HUDEP-2 (cell line): ENCODE results near the gene PTPRD.
"Not testable (repeated sequence)": the region's sequence is repeated elsewhere in the genome, so short reads cannot be mapped to it uniquely, and the experiment has no call there.

Experiments
- DNase-seq, 76 experiments: peaks; one replicate each; lab custom pipeline; 2025; ENCODE audit not compliant: unreplicated experiment in 76 of 76; lab: John Stamatoyannopoulos, UW

The PTPRD gene

DNA sequence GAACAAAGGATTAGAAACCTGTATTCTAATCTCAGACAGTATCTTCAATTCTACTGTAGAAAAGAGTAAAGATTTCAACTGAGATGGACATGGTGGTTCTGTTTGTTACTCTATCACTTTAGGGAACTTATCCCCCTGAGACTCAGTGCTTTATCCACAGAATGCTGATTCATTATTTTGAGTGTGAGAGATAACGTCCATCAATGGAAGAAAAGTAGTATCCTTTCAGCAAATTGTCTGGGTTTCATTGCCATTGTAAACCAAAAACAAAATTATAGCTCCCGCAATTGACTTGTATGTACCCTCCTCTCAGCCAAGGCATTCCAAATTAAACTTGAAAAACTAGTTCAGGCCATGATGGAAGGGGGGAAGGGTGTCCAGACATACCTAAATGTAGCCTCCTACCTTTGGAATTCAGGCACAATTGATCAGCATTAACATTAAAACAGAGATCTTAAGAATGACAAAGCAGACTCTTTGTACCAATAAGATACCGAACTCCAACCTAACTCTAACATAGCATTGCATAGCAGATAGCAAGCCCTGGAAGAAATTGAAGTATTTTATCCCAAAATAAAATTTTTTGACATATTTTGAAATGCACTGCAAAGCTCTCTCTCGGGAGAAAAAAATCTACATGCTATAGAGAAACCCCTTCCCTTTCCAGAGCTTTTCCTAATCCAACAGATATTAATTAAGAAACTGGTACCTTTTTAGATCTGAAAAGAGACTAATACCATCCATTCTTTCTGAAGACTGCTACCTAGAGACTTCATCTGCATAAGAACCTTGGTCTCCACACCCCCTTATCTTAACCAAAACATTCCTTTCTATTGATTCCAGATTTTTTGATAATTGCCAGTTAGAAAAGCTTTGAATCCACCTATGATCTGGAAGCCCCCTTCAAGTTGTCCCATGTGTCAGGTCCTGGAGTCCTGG, 1055.7 kb downstream of the PTPRD start:
- no peak for DNase-seq

DNA sequence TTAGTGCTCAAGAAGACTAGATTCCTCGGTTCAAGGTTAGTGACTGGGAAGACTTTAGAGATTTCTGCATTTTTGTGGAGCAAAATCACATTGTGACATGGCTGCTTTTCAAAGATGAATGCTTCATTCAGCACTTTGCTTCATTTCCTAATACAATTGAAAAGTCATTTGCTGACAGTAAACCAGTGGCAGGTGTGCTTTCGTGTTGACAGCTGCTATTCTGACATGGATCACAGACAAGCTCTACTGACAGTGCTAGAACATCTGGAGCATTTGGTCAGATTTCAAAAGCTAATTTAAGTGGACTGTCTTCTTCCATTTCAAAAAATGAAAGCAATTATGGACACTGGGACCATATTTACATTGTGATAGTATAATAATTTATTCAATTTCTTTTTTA, 1060.1 kb downstream of the PTPRD start:
- DNase-seq, result no peak

DNA sequence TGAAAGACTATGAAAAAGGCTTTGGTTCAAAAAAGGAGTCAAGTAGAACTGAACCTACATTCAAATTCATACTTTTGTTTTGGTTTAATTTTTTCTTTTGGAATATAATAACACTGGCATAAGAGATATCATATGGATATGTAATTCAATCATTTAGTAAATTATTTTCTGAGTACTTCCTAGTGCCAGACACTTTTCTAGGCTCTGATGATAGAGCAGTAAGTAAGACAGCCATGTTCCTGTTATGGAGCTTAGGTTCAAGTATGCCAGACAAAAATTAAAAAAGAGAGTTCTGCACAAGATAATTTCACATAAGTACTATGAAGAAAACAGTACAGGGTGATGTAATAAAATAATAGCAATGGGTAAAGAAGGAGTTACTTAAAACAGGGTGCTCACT, 1074.0 kb downstream of the PTPRD start:
- no peak for DNase-seq

DNA sequence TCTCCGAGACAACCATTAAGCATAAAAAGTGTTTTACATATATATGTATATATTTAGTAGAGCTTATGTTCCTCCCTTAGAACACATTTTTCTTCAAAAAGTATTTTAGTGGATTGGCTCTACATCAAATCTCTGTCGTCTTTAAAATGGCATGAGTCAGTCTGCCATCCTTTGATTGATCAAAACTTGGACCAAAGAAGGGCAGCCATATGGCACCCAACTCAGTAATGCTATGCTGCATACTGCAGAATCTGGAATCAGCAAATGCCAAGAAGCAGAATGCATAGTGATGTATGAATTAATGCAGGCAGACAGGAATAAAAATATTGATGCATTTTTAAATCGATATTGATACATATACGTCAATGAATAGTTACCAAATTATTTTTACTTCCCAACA, 1074.4 kb downstream of the PTPRD start:
- no peak for DNase-seq

DNA sequence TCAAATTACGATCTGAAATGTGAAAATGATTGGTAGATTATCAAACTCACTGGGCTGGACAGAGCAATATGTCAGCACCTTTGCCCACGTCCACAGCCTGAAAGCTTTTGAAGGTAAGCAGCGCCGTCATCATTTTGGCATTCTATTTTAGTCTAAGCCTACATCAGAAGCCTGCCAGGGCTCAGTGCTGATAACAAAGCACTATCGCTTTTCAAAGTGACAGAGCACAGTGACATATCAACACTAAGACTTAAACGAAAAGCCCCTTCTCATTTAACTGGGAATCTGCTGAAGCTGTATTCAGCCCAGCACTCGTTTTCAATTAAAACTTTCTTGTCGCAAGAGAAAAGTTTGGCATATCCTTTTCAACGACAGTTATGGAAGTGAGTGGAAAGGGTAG, 1076.3 kb downstream of the PTPRD start:
- no peak for DNase-seq

DNA sequence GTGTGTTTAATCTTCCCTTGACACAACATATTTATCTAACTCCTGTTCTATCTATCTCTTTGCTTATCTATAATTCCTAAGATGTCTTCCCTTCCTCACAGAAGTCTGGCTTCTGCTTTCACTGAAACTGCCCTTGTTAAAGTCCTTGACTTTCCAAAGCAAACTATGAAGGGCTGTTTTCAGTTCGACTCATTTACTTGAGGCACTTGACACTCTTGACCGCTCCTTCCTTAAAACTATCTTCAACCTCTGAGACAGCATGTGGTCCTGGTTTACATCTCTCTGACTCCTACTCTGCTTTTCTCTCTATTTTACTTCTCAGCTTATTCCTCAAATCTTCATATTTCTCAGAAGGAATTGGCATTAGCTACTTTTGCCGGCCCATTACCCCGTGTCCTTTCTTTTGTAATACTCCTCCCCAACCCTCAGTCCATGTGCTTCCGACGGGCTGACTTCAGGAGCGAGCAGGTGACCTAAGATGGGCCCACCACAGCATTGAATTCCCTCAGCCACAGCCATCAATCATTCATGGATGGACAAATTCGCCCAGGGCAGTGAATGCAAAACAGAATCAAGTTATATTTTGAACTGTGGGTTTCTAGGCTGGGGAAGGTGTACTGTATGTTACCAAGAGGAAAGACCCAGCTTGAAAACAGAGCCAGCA, 1089.2 kb downstream of the PTPRD start:
- no peak for DNase-seq

DNA sequence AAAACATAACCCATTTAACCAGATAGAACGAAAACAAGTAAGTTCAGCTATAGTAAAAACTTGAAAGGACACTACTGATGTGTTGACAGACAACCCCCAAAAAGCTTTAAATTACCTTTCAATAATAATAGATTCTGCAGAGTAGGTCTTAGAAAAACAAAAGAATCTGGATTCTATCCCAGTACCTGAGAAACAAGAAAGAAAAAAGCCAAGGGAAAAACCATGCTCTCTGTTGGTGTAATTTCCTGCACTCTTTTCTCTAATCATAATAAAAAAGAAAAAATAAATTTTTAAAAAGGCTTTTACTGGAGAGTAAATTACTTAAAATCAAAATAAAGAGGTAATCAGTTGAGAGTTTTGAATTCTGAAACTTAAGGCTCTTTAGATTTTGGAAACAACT, 1090.4 kb downstream of the PTPRD start:
- DNase-seq, result no peak

DNA sequence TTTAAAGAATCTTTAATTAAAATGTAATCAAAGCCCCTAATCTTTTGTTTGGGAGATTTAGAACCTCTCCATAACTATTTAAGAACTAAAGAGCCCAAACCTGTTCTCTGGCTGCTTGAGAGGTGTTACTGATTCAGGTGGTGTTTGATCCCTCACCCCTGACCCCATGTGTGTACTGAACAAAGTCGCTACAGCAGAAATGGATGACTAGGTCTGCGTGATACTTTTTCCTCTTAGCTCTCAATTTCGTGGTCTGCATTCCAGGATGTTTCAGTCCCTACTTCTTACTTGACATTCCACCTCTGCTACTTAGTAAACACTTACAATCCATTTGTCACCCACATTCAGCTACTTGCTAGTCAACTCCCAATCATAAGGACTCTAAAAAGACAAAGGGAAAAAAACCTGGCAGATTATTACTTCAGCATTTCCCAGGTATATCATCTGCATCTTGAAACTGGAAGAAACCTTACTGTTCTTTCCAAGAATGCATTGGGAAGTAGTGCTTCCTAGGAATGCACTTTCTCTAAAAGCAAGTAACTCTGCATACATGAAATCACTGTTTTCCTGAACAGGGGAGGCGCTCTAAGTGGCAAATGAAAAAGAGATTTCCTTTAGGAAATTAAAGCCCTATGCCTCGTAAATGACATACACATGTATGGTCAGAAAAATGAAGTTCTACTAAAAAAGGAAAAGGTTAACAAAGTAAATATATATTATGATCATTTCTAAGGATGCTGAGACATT, 1091.6 kb downstream of the PTPRD start:
- DNase-seq, result no peak

DNA sequence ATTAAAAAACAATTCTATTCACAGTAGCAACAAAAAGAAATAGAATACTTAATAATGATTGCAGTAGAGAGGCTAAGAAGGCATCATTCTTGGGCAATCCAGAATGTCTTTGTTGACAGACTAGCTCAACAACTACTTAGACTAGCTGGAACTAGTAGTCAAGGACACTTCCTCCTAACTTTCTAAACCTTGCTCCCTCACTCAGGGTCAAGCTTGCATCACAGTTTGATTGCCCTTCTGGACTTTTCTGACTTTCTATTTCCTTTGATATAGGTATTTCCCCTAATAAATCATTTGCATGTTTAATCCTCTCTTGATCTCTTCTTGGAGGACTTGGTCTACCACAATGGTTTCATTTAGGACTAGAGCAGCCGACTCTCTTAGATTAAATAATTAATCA, 1107.9 kb downstream of the PTPRD start:
- DNase-seq, result no peak

DNA sequence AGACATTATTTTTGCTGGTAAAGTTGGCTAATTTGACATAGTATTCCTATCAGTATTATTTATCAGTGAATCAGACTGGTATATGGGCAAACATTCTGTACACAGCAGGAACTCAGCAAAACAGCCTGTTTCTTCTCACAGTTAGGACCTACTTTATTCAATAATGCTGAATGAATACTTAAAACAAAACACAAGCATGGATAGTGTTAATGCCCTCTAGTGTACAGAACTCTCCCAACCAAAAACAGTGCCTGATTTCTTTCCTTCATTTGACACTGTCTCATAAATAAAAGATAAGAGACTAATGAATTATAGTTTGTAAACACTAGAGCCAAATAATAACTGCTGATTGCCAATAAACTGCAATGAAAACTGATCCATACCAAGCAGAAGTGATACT, 1113.3 kb downstream of the PTPRD start:
- no peak for DNase-seq

DNA sequence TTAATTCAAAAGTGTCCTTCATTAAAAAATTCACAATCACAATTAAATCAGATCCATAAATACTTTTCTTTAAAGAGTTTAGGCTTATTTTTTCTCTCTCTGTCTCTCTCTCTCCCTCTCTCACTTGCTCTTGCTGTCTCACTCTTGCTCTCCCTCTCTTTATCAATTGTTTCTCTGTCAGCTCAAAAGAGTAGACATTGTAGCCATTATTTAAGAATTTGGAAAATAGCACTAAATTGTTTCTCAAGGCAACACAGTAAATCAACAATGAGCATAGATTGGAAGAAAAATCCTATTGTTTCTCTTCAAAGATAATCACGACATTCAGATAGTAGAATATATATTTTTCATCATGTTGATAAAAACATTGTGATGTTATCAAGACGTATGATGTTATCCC, 1114.0 kb downstream of the PTPRD start:
- no peak for DNase-seq

DNA sequence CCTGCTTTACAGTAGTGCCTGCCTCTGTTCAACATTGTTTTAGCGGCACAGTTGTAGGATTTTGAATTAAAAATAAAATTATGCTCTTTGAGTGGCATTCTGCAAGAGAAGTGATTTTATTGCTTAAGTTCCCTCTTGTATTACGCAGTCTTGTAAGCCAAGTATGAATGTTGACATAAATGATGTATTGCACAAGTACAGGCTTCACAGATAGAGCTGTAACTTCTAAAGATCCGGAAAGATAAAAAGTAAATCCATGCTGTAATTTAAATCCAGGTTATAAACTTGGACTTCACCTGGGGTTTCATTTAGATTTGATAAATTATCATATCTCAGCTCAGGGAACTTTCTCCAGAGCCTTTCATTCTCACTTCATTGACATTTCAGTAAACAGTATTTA, 1114.7 kb downstream of the PTPRD start:
- no peak for DNase-seq

DNA sequence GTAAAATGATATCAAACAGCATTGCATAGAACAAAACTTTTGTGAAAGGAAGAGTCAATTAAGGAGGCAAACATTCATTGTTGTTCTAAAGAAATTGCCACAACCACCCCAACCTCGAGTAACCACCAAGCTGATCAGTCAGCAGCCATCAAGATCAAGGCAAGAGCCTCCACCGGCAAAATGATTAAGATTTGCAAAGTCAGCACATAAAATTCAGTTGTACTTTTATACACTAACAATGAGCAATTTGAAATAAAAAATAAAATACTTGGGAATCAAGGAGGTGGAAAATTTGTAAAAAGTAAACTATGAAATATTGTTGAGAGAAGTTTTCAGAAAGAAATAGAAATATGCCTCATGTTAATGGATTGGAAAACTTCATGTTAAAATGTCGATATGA, 1118.5 kb downstream of the PTPRD start:
- DNase-seq, result no peak

DNA sequence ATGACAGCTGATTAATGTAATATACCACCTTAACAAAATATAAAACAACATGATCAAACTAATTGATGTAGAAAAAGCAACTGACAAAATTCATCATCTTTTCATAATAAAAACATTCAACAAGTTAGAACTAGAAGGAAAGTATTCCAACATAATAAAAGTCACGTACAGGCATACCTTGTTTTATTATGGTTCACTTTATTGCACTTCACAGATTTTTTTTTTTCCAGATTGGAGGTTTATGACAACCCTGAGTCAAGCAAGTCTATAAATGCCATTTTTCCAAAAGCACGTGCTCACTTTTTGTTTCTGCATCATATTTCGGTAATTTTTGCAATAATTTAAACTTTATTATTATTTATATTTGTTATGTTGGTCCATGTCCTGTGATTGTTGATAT, 1120.3 kb downstream of the PTPRD start:
- no peak for DNase-seq

DNA sequence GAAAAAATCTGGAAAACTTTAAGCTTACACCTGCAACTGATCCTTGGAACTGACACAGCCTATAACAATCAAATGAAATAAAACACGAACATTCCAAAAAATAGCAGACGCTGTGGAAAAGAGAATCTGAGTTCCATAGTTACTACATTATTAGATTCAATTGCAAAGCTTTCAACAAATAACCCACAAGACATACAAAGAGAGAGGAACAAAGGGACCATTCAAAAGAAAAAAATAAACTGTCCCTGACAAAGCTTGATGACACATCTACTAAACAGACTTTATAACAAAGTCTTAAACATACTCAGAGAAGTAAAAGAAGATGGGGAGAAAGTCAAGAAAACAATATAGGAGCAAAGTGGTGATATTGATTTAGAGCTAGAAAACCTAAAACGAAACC, 1123.6 kb downstream of the PTPRD start:
- no peak for DNase-seq

DNA sequence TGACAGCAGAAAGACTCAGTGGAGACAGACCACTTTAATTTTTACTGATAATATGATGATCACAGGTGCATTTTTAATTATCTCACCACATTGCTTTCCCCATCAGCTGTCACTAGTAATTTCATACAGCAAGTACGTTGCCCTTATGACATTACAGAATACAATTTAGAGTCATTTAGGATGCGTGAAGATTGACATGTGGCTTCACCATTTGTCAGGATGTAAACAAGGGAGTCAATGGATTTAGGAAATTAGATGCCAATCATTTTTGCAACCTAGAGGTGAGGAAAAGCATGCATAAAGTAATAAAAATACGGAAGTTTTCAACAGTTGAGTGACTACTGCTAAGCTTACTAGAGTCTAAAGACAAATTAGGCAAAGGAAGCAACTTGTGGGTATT, 1129.6 kb downstream of the PTPRD start:
- no peak for DNase-seq

DNA sequence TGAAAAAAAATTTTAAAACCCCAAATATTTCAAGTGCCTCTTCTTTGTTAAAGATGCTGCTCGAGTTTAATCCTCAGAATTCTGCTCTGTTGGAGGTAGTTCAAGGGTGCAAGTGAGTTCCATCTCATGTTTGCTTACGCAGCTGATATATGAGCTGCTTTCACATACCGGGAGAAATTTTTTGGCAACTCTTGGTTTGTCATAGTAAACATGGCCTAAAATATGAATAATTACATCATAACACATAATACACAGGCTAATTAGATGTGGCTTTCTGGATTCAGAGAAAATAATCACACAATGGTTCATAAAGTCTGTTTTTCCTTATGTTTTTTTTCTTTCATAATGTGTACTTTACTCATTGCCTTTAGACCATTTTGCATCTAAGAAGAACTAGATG, 1134.1 kb downstream of the PTPRD start:
- no peak for DNase-seq

DNA sequence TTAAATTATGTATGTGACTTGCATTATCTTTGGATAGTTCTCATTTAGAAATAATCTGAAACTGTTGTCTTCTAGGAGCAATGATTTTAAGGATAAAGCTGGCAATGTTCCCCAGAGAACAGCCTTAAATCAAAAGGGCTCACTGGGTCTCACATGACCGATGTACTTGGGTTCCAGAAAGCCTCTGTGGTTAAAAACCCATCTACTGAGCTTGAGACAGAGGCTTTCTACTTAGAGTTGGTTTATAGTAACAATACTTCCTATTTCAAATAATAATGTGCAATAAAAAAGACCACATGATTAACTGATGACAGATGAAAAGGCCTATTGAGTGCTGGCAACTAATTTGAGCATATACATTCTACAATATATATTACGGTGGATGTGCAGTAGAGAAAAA, 1143.5 kb downstream of the PTPRD start:
- DNase-seq, result no peak

DNA sequence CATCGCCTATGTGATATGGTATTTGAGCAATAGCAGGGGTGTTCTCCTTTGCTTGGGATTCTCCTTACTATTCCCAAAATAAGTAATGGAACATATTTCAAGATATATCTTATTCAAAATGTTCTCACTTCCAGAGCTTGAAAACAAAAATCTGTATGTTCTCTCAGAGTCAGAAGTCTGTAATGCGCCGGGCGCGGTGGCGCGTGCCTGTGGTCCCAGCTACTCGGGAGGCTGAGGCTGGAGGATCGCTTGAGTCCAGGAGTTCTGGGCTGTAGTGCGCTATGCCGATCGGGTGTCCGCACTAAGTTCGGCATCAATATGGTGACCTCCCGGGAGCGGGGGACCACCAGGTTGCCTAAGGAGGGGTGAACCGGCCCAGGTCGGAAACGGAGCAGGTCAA, 1170.9 kb downstream of the PTPRD start:
- not testable (repeated sequence) for DNase-seq

DNA sequence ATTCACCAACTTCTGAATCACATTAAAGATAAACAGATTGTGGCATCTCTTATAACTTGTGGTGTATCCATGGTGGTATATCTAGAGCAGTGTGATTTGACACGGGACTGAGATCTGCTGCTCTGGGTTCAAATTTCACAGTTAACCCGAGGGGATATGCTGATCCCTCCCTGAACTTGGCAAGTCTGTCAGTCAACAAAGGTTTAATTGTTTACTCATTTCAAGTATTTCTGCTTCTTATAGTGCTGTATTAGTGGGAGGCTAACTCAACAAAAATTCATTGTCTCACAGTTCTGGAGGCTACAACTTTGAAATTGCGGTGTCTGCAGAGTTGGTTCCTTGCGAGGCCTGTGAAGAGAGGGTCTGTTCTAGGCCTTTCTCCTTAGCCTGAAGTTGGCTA, 1175.2 kb downstream of the PTPRD start:
- no peak for DNase-seq

DNA sequence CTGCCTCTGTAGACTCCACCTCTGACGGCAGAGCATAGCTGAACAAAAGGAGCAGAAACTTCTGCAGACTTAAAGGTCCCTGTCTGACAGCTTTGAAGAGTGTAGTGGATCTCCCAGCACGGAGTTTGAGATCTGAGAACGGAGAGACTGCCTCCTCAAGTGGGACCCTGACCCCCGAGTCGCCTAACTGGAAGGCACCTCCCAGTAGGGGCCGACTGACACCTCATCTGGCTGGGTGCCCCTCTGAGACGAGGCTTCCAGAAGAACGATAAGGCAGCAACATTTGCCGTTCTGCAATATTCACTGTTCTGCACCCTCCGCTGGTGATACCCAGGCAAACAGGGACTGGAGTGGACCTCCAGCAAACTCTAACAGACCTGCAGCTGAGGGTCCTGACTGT, 1186.3 kb downstream of the PTPRD start:
- DNase-seq, result not testable (repeated sequence)

DNA sequence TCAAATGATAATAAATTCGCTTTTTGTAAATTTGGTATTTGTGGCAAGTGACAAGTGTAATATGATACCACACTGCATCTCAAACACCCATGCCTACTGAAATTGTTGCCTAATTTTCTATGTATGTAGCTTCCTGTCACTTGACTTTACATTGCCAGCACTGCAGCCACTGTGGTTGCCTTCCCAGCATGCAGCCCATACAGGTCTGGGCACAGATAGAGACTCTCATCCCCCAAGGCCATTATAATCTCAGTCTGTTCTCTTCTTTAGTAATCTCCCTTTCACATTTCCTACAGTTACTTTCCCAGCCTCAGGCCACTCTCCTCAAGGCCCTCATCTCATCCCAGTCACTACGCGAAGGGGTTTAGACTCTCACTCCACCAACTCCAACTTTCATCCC, 1200.6 kb downstream of the PTPRD start:
- DNase-seq, result no peak
